ENCODE measurements around the gene EGFR.

Gene EGFR

DNA sequence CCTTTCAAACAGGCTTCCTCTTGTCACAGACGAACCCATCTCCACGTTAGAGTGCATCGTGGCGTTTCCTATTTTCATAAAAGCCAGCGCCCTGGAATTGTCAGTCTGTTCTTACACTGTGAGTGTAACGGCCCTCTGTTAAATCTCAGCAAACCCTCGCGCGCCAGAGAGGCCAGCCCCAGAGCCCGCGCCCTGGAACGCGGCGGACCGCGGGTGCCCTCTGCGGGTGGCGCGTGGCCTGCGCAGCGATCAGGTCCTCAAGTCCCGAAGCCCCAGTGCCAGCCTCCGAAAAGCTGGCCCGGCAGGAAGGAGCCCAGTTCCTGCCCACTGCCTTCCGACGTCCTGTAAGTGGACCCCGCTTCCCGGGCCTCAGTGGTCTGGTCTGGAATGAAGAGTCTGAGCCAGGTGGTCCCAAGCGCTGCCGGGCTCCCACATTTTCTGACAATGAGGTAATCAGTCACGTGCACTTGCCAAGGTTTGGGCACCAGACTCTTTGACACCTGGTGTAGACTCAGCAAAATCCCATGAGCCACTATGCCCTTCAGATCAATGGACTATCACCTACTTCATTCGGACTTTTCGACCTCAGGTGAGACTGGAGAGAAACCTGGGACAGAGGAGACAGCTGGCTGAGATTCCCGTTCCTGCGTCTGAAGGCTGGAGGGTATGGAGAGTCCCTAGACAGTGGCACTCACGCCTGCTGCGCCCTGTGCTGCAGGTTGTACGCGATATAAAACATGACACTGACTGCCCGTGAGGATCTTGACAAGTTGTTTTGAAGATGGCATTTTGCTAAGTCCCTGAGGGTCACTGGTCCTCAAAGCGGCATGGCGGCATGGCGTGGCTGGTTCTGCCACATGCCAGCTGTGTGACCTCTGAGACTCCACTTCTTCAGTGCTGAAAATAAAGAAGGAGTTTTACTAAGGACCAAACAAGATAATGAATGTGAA, 237.0 kb downstream of the EGFR start:
- peak in 1 of 2 experiments; percentile 22 for DNase-seq

DNA sequence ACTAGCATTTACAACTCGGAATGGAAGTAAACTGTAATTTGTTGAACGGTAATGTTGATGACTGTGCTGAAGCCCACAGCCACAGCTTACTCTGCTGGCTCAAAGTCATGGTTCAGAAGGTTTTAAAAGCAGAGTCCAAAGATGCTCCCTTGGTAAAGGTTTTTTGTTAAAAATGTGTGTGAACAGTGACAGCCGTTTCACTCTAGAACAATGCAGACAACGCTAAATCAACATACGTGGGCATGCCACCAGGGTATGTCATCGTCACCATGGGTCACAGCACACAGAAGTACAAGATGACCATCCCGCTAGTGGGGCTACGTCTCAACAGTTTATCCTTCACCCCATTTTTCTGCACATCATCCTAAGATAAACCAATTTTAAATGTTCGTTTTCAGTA, 239.8 kb downstream of the EGFR start:
- DNase-seq: no peak

DNA sequence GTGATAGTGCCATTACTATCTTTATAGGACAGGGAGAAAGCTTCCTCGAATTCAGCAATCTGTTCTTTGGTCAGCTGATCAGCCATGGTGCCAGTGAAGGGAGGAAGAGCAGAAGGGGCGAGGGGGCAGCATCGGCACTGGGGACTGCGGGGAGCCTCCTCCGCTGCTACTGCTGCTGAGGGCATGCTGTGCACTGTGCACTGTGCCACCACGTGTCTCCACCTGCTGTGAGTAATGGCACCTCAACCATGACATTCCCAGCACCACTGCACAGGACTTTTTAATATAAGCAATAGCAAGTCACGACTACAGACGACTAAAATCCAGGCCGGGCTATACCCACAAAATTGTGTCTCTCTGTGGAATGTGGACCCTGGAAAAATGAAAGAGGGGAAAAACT, 241.4 kb downstream of the EGFR start:
- DNase-seq: no peak

DNA sequence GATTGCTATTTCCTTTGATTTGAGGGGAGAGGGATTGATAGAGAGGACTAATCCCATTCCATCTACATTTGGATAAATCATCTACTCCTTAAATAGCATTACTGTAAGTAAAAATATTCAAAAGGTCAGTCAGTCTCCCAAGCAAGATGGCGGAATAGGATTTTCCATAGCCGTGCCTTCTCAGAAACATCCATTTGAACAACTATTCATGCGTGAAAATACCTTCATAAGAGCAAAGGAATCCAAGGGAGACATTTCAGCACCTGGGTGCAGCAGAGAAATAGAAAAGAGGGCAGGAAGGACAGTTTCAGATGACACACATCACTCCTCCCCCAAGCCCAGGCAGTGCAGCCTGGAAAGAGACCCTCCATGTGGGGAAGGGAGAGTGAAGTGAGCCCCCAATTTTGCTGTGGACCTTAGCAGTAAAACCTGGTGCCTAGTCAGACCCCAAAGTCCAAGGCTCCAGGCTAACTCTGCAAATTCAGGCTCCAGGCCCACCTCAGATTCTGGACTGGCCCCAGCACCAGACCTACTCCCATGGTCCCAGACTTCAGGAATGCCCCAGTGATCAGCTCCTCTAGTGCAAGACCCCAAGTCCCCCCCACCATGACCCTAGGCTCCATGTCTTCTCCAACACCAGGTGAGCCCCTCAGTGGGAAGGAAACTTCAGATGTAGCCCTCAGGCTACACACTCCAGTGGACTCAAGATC, 242.0 kb downstream of the EGFR start:
- DNase-seq: no peak

Measured in cerebellar nuclear complex (tissue), 1 donor.